Kidney glomerular epithelial cell (primary cell): ENCODE results near the gene PRSS27.

ENCODE experiments used
- DNase-seq: peaks from one replicate; lab custom pipeline; 2025; lab: John Stamatoyannopoulos, UW

PRSS27 gene

DNA sequence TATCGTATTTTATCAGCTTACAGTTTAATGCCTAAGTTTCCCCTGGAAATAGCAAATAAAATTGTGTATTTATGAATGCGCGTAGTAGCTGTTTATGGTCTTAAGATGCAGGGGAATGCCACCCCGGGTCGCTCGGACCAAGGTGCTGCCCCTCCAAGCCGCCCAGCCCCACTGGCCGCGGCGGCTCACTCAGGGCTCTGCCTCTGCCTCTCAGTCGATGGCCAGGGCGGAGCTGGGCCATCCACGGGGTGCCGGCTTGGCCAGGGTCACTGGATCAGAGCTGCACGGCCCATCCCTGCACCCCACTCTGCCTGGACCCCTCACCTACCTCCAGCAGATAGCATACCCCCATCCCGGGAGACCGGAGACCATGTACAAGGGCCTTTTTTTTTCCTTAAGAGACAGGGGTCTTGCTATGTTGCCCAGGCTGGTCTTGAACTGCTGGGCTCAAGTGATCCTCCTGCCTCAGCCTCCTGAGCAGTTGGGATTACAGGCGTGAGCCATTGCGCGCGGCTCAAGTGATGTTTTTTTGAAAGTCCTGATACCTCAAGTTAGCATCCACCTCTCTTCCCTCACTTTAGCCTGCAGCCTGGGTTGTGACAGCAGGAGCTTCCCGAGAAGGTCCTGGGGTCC is 11.0 kb downstream of the PRSS27 start:
- no peak for DNase-seq

DNA sequence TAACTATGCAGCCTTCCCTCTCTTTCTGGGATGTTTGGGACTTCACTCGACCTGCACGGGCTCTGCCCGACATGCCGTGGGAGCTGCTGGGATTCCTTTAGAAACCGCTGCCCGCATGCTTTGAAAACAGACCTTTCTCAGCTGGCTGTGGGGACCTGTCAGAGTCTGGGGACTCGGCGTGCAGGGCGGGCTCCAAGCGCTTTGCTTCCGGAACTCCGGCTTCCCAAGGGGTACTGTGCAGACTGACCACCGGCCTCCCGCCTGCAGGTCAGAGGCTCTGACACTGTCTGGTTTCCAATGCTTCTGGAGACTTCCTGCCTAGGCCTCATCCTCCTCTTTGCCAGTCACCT is 11.8 kb downstream of the PRSS27 start:
- no peak for DNase-seq

DNA sequence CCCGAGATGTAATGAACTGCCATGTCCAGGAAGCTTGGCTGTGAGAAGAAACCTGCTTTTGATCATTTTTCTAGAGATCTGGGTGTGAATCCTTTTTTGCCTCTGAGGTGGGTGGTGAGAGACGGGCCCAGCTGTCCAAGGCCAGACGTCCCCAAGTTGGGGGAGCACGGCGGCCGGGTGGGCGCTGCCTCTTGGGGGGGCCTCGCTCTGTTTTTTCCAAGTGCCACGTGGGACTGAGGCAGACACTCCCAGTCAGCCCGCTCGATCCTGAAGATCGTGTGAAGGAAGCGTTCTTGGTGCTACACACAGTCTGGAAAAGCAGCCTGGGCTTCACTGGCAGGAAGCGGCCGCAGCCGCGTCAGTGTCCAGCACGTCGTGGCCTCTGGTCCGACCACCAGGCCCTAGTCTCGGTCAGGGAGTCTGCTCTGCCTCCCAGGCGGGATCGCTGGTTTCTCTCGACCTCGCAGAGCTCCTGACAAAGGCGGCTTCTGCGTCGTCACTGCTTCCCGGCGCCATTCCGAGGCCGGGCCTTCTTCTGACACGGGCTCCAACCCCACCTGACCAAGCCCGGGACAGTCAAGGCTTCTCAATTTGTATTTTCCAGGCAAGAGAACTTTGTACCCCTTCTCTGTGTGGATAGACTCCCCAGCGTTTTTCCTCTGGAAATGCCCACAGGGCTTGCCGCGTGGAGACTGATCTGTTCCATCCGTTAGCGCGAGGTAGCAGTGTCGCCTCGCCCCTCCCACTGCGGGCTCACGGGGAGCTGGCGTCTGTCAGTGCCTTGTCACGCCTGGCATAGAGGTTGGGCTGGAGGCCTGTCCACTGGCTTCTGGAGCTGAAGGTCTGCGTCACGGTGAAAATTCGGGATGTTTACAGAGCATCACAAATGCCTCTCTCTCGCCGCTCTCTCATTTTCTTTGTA is 12.4 kb downstream of the PRSS27 start:
- no peak for DNase-seq

DNA sequence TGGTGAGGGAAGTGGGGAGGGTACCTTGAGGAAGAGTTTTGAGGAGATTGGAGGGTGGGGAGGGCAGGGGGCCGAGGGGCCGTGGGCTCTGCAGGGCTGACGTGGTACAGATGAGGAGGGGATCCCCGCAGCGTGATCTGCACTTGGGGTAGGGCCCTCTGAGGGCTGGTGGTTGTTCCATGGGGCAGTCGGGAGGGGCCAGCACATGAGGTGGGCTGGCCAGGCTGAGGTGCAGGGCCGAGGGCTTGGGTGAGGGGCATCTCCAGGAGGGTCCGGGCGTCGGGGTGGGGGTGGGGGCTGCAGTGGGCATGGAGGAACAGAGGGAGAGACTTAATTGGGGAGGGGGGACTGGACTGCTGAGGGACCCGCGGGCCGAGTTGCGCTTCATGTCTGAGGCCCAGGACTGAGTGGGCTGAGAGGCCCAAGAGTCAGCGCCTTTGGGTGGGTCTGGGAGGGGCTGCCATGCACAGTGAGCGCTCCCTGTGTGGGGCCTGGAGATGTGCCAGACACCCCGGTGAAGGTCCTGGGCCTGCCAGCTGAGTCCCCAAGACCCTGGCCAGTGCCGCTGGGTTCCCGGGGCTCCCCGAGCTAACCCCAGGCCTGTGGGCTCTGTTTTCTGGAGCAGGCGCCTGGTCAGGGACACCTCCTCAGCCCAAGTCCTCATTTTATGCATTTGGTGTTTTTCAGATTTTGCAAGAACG is 13.3 kb downstream of the PRSS27 start:
- DNase-seq = no peak

DNA sequence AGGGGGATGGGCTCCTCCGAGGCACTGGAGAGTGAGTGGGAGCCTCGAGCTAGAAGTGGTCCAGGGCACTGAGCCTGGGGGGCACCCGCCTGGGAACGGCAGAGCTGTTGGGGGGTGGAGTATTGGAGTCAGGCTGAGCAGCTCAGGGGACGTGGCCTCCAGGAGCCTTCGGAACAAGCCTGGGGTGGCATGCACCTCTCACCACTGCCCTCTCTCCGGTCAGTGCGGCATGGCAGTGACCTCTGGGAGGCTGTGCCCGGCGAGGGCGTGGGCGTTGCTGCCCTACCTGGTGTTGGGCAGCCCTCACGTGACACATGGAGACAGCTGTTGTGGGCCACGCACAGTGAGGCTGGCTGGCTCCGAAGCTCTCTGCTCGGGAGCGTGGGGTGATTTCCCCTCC is 13.9 kb downstream of the PRSS27 start:
- no peak for DNase-seq

DNA sequence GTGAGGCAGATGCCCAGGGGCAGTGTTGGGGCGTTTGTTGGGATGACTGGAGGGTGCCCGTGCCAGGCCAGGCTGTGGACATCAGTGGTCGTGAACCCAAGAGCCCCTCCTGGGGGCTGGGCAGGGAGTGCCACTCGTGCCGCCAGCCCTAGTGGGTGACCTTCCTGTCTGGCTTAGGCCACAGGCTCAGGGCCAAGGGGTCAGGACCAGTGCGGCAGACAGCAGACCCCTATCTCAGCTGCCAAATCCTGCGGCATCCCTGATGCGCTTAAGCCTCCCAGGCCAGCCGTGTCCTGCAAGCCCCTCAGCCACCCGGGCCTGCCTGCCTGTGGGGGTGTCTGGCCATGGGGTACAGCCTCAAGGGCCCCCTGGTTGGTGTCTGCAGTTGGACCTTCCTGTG is 14.7 kb downstream of the PRSS27 start:
- DNase-seq = no peak

DNA sequence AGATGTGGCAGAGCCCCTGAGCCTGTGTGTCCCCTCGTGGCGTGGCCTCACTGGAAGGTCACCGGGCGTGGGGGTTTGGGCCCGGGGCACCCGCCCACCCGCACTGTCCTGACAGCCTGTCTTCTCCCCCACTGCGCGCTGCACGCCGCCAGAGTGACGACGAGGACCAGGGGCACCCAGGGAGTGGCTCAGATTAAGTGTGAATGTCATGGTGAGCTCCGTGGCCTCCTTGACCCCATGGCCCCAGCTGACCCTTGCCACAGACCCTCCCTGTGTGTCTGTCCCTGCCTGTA is 15.1 kb downstream of the PRSS27 start:
- no peak for DNase-seq

DNA sequence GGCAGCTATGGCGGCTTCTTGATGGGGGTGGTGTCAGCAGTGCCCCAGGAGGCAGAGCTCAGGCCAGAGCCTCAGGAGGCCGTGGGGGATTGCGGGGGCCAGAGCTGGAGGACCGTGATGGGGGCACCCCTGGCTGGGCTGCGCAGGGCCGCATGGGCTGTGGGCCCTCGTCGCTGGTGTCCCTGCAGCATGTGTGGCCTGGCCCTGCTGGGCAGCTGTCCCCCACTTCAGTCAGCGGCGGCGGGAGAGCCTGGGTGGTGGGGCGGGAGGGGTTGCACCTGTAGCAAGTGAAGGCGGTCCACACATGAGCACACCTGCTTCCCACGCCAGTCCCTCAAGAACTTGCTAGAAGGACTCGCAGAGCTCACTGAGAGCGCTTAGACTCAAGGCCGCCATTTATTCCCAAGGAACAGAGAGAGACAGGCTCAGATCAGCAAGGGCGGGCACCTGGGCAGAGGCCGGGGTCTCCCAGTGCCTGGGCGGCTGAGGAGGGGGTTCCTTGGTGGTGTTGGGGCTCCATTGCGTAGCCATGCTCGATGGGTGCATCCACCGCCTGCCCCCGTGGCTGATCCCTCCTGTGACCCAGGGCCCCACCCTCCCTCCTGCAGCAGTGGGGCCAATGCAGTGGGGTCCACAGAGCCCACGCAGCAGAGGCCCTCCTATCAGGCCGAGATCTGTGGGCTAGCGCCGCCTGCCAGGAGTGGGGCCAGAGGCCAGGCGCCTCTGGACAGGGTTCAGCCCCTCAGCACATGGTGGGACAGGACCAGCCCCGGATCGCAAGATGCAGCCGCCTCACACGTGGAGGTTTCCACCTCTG is 15.7 kb downstream of the PRSS27 start:
- DNase-seq = no peak

DNA sequence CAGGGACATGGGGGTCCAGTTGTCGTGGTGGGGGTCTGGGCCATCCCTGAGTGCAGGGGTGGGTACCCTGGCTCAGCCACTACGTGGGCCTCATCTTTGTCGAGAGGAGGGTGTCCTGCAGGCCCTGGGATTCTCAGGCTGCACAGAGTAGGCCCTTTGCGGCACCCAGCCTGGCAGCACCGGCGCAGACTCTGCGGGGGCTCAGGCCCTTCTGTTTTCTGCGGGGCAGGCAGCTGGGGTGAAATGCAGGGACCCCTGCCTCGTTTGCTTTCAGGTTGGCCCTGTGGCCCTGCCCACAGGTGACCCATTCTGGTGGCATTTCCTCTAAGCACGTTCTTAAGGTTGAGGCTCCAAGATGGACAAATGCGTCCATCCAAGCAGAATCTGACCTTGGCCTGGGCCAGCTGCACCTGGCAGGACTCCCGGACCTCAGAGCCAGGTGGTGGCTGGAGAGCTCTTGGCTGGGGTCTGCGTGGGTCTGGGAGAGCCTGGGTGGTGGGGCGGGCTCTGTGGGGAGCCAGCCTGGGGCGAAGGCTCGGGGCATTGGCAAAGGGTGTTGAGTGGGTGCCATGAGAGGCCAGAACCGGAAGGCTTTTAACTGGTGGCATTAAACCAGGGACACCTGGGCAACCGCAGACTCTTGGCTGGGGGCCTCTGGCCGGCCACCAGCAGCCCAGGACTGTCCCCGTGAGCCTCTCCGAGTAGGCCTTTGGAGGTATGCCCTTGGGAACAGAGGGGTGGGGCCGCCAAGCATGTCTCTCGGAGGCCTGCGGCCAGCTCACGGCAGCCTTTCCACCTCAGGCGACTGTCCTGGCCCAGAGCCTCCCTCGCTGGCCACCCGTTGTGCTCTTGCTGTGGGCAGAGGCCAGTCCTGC is 16.9 kb downstream of the PRSS27 start:
- DNase-seq = no peak

DNA sequence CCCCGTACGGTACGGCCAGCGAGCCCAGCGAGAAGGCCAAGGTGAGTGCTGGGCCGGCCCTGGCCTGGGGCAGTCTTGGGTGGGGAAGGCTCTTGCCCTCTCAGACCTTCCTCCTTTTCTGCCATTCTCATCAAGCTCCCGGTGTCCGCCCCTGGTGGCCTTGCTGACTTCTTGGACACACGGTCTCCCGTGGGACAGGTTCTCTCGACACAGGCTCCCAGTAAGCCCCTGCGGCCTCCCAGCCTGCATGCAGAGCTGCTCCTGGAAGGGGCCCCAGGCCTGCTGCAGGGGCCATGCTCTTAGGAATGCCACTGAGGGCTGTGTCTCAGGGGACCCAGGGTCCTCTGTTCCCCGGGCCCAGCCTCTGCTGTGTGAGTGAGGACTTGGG is 17.6 kb downstream of the PRSS27 start:
- no peak for DNase-seq

DNA sequence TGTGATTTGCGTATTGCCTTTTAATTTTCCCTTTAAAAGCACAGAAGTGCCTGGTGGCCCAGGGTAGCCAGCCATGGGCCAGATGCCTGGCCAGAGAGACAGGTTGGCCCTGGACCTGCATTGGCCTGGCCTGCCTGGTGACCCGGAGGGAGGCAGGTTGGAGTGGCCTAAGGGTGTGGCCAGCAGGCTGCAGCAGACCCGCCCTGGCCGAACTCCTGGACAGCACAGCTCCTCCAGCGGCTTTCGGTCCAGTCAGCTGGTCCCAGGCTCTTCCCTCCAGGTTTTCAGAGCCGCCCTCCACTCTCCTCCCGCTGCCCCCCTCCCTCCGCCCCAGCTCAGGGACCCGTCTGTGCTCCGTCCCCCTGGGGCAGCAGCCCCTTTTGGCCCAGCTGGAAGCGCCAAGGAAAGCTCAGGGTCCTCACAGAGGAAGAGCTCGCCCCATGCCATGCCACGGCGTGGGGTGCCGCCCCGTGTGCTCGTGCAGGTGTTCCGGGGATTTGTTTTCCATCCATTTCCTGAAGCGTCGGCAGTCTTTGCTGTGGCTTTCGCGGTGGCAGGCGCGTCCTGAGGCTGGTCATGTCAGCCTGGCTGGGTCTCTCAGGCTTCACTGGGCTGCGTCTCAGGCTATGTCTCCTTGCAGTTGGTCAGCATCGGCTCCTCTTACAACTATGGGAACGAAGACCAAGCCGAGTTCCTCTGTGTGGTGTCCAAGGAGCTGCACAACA is 18.1 kb downstream of the PRSS27 start:
- no peak for DNase-seq

DNA sequence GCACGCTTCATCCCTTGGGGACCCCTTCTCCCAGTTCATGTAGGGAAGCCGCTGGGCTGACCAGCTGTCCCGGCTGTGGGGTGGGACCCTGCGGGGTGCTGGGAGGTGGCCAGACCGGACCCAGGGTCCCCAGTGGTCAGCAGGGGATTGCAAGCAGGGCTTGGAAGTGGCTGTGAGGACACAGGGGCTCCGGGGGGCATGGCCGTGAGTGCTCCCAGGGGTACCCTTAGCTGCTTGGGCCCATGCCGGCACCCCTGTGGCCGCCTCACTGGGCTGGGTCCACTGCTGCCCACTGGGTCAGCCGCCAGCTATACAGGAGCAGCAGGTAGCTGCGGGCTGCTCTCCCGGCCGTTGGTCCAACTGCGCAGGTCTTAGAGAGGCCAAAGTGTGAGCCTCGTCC is 18.8 kb downstream of the PRSS27 start:
- DNase-seq = no peak

DNA sequence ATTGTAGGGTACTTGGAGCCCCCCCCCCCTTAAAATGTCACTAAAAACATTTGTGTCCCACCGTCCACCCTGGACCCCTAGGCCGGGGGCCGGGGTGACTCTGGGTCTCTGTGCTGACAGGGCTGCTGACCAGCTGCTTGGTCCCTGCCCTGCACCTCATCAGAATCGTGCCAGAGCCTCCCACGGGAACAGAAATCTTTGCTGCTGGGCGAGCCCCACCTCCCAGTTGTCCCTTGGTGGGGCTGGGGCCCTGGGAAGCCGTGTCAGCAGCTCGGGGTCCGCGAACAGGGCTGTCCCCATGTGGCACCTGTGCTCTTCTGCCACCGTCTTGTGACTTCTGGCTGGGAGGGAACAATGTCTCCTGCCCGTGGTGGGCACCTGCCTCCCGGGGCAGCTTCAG is 19.2 kb downstream of the PRSS27 start:
- no peak for DNase-seq

DNA sequence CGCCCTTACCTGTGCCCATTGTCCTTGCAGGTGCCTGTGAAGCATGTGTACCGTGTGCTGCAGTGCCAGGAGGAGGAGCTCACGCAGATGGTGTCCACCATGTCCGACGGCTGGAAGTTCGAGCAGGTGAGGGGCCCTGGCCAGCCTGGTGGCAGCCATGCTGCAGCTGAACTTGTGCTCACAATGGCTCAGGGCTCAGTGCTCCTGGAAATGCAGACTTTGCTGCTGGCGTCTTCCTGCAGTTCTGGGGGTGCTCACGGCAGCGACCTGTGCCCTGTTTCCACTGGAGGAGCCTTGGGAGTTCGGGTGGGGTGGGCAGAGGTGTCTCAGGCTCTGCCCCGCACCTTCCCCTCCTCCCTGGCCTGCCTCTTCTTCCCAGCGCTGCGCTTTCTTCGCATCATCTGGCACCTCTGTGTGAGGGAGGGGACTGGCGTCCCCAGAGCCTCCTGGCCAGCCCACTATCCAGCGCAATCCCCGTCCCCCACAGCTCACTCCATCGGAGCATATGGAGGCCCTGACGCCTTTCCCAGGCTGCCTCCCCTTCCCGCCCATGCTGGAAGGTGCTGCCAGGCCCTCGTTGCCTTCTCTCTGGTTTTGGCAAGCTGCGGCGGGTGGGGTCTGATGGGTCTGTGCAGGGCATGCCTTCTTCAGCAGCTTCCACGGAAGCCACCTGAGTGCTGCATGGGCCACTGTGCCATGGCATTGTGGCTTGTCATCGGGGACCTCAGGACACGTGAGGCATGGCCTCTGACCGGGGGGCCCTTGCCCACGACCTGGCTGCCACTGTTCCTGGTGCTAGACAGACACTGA is 20.0 kb downstream of the PRSS27 start:
- DNase-seq = no peak

DNA sequence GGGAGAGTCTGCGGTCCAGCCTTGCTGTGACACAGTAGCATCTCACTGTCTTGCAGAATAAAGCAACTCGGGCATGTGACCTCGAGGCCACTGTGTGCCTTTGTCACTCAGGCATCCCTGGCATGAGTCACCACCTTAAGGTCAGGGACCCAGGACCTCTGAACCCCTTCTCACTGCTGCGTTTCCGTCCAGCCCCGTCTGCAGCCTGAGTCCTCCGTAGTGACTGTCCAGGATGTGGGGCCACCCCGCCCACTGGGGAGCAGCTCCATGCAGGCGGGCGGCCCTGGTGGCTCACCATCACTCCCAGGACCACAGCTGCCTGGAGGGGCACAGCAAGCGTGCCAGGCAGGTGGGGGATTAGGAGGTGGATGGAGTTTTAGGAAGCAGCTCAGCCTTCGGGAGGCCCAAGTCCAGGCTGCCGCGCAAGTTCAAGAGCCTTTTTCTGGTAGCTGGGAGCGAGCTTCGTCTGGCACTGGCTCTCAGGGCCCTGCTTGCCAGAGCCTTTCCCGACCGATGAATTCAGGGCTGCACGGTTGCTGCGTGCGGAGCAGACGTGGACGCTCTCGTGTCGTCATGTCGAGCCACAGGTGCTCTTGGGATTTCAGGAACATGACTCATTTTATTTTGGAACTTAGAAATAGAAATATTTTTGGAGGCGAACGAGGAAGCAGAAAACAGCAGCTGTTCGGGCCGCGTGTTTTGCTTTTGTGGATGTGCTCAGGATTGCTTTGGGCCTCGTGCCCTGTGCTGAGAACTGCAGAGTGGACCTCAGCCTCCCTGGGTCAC is 20.9 kb downstream of the PRSS27 start:
- no peak for DNase-seq

DNA sequence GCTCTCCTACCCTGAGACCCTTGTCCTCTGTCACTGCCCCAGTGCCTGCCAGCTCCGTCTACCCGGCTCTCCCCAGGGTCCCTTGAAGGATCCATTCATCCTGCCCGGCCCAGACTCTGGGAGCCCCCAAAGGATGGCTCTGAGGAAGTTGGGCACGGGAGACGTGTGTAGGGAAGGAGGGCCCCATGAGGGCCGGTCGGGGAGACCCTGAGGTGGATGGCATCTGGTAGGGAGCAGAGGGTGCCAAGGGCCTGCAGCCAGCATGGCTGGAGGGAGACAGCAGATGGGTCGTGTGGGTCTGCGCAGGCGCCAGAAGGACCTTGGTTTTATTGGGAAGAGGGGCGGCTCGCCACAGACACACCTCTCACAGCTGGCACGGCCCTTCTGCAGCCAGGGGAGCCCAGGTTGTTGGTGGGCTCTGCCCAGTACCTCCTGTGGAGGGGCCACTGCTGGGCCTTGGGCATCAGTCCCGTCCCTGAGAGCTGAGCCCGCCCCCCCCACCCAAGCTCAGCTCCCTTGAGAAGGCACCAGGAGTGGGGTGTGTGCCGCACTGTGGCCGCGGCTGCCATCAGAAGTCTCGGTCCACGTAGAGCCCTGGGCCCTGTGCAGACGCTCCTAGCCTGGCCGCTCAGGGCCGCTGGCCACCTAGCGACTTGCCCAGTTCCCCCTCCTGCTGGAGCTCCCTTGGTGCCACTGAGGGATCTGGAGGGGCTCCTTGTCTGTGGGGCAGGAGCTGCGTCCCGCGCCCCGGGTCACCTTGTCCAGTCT is 21.7 kb downstream of the PRSS27 start:
- DNase-seq = no peak

DNA sequence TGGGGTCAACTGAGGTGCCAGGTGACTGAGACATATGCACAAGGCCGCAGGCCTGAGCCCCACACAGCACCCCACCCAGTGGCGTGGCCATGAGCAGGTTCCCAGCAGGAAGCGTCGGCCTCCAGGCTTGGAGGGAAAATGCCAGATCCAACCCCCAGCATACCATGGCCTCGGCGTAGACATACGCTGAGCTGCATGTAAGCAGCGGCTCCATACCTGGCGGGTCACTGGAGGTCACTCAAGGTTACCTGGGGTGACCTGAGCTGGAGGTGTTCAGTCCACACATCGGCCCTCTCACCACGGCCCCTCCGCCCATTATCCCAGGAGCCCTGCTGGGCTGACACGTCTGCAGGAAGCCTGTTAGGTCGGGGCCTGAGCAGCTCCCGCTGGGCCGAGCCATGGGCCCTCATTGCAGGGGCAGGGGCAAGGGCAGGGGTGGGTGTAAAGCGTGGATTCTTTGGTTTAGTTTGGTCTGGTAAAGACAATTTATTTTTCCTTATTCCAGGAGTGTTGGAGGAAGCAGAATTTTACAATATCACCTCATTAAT is 22.5 kb downstream of the PRSS27 start:
- no peak for DNase-seq
